GM18951 (cell line): Measurements from ENCODE around the gene BAZ1B.
"Not testable (repeated sequence)": the region's sequence is repeated elsewhere in the genome, so short reads cannot be mapped to it uniquely, and the experiment has no call there.

ENCODE experiments used
- POLR2A ChIP-seq: IDR thresholded peaks from 4 replicates; pipeline ENCODE4 v1.6.1; 2011; ENCODE audit warnings: mild to moderate bottlenecking; ENCODE audit not compliant: insufficient read length, insufficient read depth; ENCODE audit errors: extremely low read depth
- in situ Hi-C: fragments of 300-500 bp; cut with MboI; formaldehyde crosslinking; loops from one replicate; pipeline ENCODE4 v1.12.0; 2022; ENCODE audit warnings: low sequenced_read_pairs, mixed read lengths, inconsistent platforms; ENCODE audit not compliant: unreplicated experiment

BAZ1B gene

DNA sequence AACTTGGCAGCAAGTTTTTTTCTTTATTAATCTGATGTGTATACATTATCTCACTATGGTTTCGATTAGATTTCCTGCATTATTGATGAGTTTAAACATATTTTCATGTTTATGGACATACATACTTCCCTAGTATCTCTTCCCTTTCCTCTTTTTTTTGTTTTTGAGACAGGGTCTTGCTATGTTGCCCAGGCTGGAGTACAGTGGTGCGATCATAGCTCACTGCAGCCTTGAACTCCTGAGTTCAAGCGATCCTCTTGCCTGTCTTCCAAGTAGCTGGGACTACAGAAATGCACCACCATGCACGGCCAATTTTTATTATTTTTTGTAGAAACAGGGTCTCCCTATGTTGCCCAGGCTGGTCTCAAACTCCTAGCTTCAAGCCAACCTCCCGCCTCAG is 18.9 kb downstream of the BAZ1B start:
- in situ Hi-C loops = no loop called here

GRCh38 chr7:73496626-73497025 is 25.5 kb downstream of the BAZ1B start:
- TF ChIP-seq POLR2A = no peak
- in situ Hi-C loops = loop anchor here (25.0 kb wide), 1 partner anchor 559 kb away; the partner anchor contains the start of gene POM121

More for the DNA sequence above, 18.9 kb downstream of the BAZ1B start:
- TF ChIP-seq POLR2A = no peak

DNA sequence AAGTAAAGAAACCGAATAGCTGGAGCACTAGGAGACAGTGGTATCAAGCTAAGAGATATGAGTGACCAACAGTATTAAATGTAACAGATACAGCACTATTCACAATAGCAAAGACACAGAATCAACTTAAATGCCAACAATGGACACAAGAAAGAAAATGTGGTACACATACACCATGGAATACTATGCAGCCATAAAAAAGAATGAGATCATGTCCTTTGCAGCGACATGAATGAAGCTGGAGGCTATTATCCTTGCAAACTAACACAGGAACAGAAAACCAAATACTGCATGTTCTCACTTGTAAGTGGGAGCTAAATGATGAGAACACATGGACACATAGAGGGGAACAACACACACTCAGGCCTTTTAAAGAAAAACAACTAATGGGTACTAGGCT is 26.6 kb downstream of the BAZ1B start:
- in situ Hi-C loops = loop anchor here (25.0 kb wide), 1 partner anchor 558 kb away; the partner anchor contains the start of gene POM121

DNA sequence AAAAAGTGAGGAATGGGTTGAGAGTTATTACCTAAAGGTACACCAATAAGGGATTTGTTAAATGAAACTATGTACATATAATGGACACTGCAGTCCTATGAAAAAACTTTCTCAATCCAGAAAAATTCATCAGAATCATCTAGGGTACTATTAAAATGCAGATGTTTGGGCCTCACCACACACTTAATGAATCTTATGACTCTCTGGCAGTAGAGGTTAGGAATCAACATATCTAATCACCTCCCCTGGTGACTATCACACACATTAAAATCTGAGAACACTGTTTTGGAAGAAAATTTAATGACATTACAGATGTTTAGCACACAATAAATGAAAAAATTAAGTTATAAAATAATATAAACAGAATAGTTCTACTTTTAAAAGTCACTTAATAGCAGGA is 32.1 kb downstream of the BAZ1B start:
- in situ Hi-C loops = loop anchor here (25.0 kb wide), 1 partner anchor 553 kb away; the partner anchor contains the start of gene POM121
- no peak for TF ChIP-seq POLR2A

DNA sequence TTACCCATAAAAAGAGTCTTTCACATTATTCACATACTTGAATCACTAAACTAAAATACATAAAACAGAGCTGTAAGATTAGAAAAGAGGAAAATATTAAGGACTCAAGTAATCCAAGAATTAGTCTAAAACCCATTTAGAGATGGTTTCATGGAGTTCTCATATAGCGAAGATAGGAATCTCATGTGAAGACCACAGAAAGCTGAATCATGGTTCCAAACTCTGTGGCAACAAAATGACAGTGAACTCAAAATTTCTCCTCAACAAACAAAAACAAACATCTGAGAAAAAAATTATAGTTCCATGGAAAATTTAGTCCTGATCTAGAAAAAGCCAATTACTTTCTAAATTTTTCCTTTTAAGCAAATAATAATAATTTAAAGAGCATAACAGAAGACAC is 34.6 kb downstream of the BAZ1B start:
- in situ Hi-C loops = loop anchor here (25.0 kb wide), 1 partner anchor 550 kb away; the partner anchor contains the start of gene POM121
- TF ChIP-seq POLR2A = no peak

GRCh38 chr7:73483171-73483570 is 38.9 kb downstream of the BAZ1B start:
- TF ChIP-seq POLR2A = no peak
- in situ Hi-C loops = loop anchor here (25.0 kb wide), 1 partner anchor 546 kb away; the partner anchor contains the start of gene POM121

- in situ Hi-C loops = loop anchor here (25.0 kb wide), 1 partner anchor 545 kb away; the partner anchor contains the start of gene POM121
- TF ChIP-seq POLR2A = no peak
Observed at GRCh38 chr7:73482746-73483145, 39.3 kb downstream of the BAZ1B start.

- in situ Hi-C loops = loop anchor here (25.0 kb wide), 1 partner anchor 544 kb away; the partner anchor contains the start of gene POM121
Observed at GRCh38 chr7:73481521-73481920, 40.6 kb downstream of the BAZ1B start.

GRCh38 chr7:73478549-73478948 is 43.5 kb downstream of the BAZ1B start:
- in situ Hi-C loops = loop anchor here (25.0 kb wide), 1 partner anchor 541 kb away; the partner anchor contains the start of gene POM121
- TF ChIP-seq POLR2A = no peak

- no peak for TF ChIP-seq POLR2A
Observed at GRCh38 chr7:73477376-73477775, 44.7 kb downstream of the BAZ1B start.

DNA sequence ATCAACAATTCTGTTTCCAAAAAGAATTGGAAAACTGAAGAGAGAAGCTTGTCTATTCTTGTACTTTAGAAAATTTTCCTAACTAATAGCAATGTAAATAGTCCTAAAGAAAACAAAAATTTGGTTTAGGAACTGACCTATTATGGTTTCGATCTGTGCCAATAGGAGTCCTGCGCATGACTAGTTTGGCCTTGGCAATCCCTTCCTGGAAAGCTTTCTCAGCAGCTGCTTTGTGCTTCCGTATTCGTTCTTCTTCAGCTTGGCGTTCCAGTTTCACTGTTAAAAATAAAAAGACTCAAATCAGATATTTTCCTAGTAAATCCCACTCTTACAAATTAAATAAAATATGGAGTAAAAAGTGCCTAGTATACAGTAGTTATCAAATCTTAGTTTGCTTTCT is 51.9 kb downstream of the BAZ1B start:
- in situ Hi-C loops = no loop called here
- TF ChIP-seq POLR2A = no peak

More at GRCh38 chr7:73477376-73477775, 44.7 kb downstream of the BAZ1B start:
- in situ Hi-C loops = loop anchor here (25.0 kb wide), 1 partner anchor 540 kb away; the partner anchor contains the start of gene POM121

- in situ Hi-C loops = not testable (repeated sequence)
Observed at GRCh38 chr7:73467046-73467445, 55.0 kb downstream of the BAZ1B start.

DNA sequence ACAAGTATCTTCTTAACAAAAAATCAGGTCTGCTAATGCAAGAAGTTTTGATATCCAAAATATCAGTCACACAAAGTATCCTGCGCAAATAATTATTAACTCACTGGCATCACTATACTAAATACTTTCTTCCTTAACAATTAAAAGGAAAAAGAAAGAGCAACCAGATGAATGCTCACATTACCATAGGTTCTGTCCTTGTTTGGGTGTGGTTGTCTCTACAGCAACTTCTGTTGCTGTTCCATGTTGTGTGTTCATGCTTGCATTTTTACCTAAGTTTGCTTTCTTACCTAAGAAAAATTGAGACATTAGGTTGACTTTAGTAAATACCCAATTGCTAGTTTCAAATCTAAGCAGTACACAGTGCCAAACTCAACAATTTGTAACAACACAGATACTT is 56.0 kb downstream of the BAZ1B start:
- in situ Hi-C loops = no loop called here
- TF ChIP-seq POLR2A = no peak

- in situ Hi-C loops = no loop called here
- TF ChIP-seq POLR2A = no peak
Observed at GRCh38 chr7:73463966-73464365, 58.1 kb downstream of the BAZ1B start.

DNA sequence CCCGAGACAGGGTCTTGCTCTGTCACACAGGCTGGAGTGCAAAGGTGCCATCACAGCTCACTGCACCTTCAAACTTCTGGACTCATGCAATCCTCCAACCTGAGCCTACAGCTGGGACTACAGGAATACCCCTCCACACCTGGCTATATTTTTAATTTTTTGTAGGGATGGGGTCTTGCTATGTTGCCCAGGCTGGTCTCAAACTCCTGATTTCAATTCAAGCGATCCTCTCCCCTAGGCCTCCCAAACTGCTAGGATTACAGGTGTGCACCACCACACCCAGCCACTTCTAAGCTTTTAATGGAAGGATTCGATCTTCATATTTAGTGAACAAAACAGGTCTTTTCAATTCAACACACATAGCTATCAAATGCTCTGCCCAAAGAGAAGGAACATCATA is 58.8 kb downstream of the BAZ1B start:
- TF ChIP-seq POLR2A = no peak
- in situ Hi-C loops = no loop called here

GRCh38 chr7:73461782-73462285 is 60.3 kb downstream of the BAZ1B start:
- in situ Hi-C loops = no loop called here
- no peak for TF ChIP-seq POLR2A
